HepG2 (cell line): Measurements from ENCODE around the gene MYO16.

Source experiments
- CTCF ChIP-seq: sonication (generic); formaldehyde crosslinking; IDR thresholded peaks from 2 replicates; pipeline ENCODE4 v1.5.0; 2020; ENCODE audit warnings: mild to moderate bottlenecking, missing genetic modification reagents, moderate library complexity
- HCFC1 ChIP-seq: fragments of 150-350 bp; IDR thresholded peaks from 2 replicates; pipeline ENCODE4 v1.6.1; 2014; ENCODE audit warnings: low read depth, low read length
- HOXA7 ChIP-seq: sonication (generic); formaldehyde crosslinking; IDR thresholded peaks from 2 replicates; pipeline ENCODE4 v1.8.1; 2022; ENCODE audit warnings: mild to moderate bottlenecking, missing genetic modification reagents, moderate library complexity
- KDM5A ChIP-seq: fragments of 200-600 bp; sonication (generic); IDR thresholded peaks from 2 replicates; pipeline ENCODE4 v1.7.0; 2018; ENCODE audit warnings: antibody characterized with exemption, mild to moderate bottlenecking, low read length, borderline replicate concordance
- NR2C2 ChIP-seq: sonication (generic); formaldehyde crosslinking; IDR thresholded peaks from 2 replicates; pipeline ENCODE4 v1.4.0; 2020; ENCODE audit warnings: missing genetic modification reagents, mild to moderate bottlenecking, moderate library complexity, borderline replicate concordance
- NR2F2 ChIP-seq: IDR thresholded peaks from 2 replicates; pipeline ENCODE4 v1.6.1; 2012; ENCODE audit warnings: low read depth, inconsistent platforms, borderline replicate concordance
- POLR2A ChIP-seq, 2 experiments: IDR thresholded peaks; 2 replicates each; pipeline ENCODE4 v1.6.1; 2011; ENCODE audit warnings: low read depth in 2 of 2, low read length in 2 of 2, mild to moderate bottlenecking in 1 of 2, moderate library complexity in 1 of 2; ENCODE audit not compliant: insufficient read depth in 1 of 2
- TARDBP ChIP-seq: sonication (generic); formaldehyde crosslinking; IDR thresholded peaks from 2 replicates; pipeline ENCODE4 v1.8.0; 2022; ENCODE audit warnings: mild to moderate bottlenecking, missing genetic modification reagents
- TRIM24 ChIP-seq: sonication (generic); formaldehyde crosslinking; IDR thresholded peaks from 2 replicates; pipeline ENCODE4 v1.8.0; 2022; ENCODE audit warnings: mild to moderate bottlenecking, missing genetic modification reagents

GRCh38 chr13:108959234-108959633 lies 329.8 kb downstream of the MYO16 start:
- no peak for TF ChIP-seq TARDBP (CRISPR knock-in tag)
- no peak for TF ChIP-seq POLR2A (IDR thresholded peaks at IDR 0.05; ENCODE audit: insufficient read depth in 1 of 2, low read depth in 2 of 2, low read length in 2 of 2)
- no peak for TF ChIP-seq CTCF (CRISPR knock-in tag)
- no peak for TF ChIP-seq TRIM24 (CRISPR knock-in tag)
- TF ChIP-seq KDM5A, result no peak
- TF ChIP-seq NR2F2, result no peak
- no peak for TF ChIP-seq HCFC1
- TF ChIP-seq NR2C2 (CRISPR knock-in tag), result no peak
- no peak for TF ChIP-seq HOXA7 (CRISPR knock-in tag)
